ENCODE measurements around the gene KRTAP29-1. TPM values are rescaled to one million over a fixed set of nuclear protein-coding genes. Genes with fewer than 3 reads are reported as not detected.

Gene KRTAP29-1
- total and polyA plus RNA-seq, 2 experiments from 2014 or later, result not detected

DNA sequence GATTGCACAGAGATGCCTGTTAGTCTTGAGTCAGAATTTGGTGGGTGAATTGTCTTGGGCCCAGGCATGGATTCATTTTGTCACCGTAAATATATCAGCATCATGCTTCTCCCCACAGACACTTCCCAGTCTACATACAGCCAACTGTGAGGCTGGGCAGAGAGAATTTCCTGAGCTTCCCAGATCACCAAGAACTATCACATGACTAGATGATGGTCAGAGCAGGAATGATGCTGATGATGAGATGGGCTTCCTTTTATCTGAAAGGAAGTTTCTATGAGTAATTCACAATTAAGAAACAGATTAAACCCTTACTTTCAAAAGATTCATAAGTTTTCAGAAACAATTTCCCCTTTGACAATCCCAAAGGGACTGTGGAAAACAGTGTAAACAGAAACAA is 47.8 kb downstream of the KRTAP29-1 start (continued):
- TF ChIP-seq, protein P1, sequence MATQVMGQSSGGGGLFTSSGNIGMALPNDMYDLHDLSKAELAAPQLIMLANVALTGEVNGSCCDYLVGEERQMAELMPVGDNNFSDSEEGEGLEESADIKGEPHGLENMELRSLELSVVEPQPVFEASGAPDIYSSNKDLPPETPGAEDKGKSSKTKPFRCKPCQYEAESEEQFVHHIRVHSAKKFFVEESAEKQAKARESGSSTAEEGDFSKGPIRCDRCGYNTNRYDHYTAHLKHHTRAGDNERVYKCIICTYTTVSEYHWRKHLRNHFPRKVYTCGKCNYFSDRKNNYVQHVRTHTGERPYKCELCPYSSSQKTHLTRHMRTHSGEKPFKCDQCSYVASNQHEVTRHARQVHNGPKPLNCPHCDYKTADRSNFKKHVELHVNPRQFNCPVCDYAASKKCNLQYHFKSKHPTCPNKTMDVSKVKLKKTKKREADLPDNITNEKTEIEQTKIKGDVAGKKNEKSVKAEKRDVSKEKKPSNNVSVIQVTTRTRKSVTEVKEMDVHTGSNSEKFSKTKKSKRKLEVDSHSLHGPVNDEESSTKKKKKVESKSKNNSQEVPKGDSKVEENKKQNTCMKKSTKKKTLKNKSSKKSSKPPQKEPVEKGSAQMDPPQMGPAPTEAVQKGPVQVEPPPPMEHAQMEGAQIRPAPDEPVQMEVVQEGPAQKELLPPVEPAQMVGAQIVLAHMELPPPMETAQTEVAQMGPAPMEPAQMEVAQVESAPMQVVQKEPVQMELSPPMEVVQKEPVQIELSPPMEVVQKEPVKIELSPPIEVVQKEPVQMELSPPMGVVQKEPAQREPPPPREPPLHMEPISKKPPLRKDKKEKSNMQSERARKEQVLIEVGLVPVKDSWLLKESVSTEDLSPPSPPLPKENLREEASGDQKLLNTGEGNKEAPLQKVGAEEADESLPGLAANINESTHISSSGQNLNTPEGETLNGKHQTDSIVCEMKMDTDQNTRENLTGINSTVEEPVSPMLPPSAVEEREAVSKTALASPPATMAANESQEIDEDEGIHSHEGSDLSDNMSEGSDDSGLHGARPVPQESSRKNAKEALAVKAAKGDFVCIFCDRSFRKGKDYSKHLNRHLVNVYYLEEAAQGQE (IDR thresholded peaks at IDR 0.05; ENCODE audit: unreplicated experiment), result no peak
- no peak for TF ChIP-seq ZNF331 (CRISPR knock-in tag; IDR thresholded peaks at IDR 0.05; ENCODE audit: low read depth)

Small RNAs within 50 kb of the gene (small RNA-seq; reads per million reads assigned to genes)
- gene KRTAP9-10P (ENCODE audit: low replicate concordance), result not detected

Other genes with a start within 250 kb of the KRTAP29-1 start
Only the 30 nearest of the 37 such genes appear.
- gene KRTAP4-16, start 200.6 kb downstream of the KRTAP29-1 start, total RNA-seq (2014; rRNA removed; shearing (Covaris generic)), result not detected in 2 replicates
- not detected in 2 replicates for gene KRTAP4-16, start 200.6 kb downstream of the KRTAP29-1 start, polyA plus RNA-seq (2016; fragmentation: Nextera tagmentation; extraction: Ambion mirVana)
- not detected in 2 replicates for gene KRTAP4-9, start 197.5 kb downstream of the KRTAP29-1 start, total RNA-seq (2014; rRNA removed; shearing (Covaris generic))
- gene KRTAP4-9, start 197.5 kb downstream of the KRTAP29-1 start, polyA plus RNA-seq (2016; fragmentation: Nextera tagmentation; extraction: Ambion mirVana), result not detected in 2 replicates
- not detected in 2 replicates for gene KRTAP4-11, start 184.5 kb downstream of the KRTAP29-1 start, total RNA-seq (2014; rRNA removed; shearing (Covaris generic))
- gene KRTAP4-11, start 184.5 kb downstream of the KRTAP29-1 start, polyA plus RNA-seq (2016; fragmentation: Nextera tagmentation; extraction: Ambion mirVana), result not detected in 2 replicates
- gene KRTAP4-12, start 178.7 kb downstream of the KRTAP29-1 start, total RNA-seq (2014; rRNA removed; shearing (Covaris generic)), result not detected in 2 replicates
- gene KRTAP4-12, start 178.7 kb downstream of the KRTAP29-1 start, polyA plus RNA-seq (2016; fragmentation: Nextera tagmentation; extraction: Ambion mirVana), result not detected in 2 replicates
- gene KRTAP4-6, start 162.3 kb downstream of the KRTAP29-1 start, total RNA-seq (2014; rRNA removed; shearing (Covaris generic)), result not detected in 2 replicates
- not detected in 2 replicates for gene KRTAP4-6, start 162.3 kb downstream of the KRTAP29-1 start, polyA plus RNA-seq (2016; fragmentation: Nextera tagmentation; extraction: Ambion mirVana)
- gene KRTAP4-5, start 153.0 kb downstream of the KRTAP29-1 start, total RNA-seq (2014; rRNA removed; shearing (Covaris generic)), result not detected in 2 replicates
- gene KRTAP4-5, start 153.0 kb downstream of the KRTAP29-1 start, polyA plus RNA-seq (2016; fragmentation: Nextera tagmentation; extraction: Ambion mirVana), result not detected in 2 replicates
- gene KRTAP4-4, start 142.1 kb downstream of the KRTAP29-1 start, total RNA-seq (2014; rRNA removed; shearing (Covaris generic)), result not detected in 2 replicates
- gene KRTAP4-4, start 142.1 kb downstream of the KRTAP29-1 start, polyA plus RNA-seq (2016; fragmentation: Nextera tagmentation; extraction: Ambion mirVana), result not detected in 2 replicates
- not detected in 2 replicates for gene KRTAP4-3, start 134.6 kb downstream of the KRTAP29-1 start, total RNA-seq (2014; rRNA removed; shearing (Covaris generic))
- not detected in 2 replicates for gene KRTAP4-3, start 134.6 kb downstream of the KRTAP29-1 start, polyA plus RNA-seq (2016; fragmentation: Nextera tagmentation; extraction: Ambion mirVana)
- gene KRTAP4-2, start 124.6 kb downstream of the KRTAP29-1 start, total RNA-seq (2014; rRNA removed; shearing (Covaris generic)), result not detected in 2 replicates
- not detected in 2 replicates for gene KRTAP4-2, start 124.6 kb downstream of the KRTAP29-1 start, polyA plus RNA-seq (2016; fragmentation: Nextera tagmentation; extraction: Ambion mirVana)
- gene KRTAP4-1, start 117.9 kb downstream of the KRTAP29-1 start, total RNA-seq (2014; rRNA removed; shearing (Covaris generic)), result not detected in 2 replicates
- not detected in 2 replicates for gene KRTAP4-1, start 117.9 kb downstream of the KRTAP29-1 start, polyA plus RNA-seq (2016; fragmentation: Nextera tagmentation; extraction: Ambion mirVana)
- gene KRTAP9-1, start 113.0 kb downstream of the KRTAP29-1 start, total RNA-seq (2014; rRNA removed; shearing (Covaris generic)), result not detected in 2 replicates
- not detected in 2 replicates for gene KRTAP9-1, start 113.0 kb downstream of the KRTAP29-1 start, polyA plus RNA-seq (2016; fragmentation: Nextera tagmentation; extraction: Ambion mirVana)
- not detected in 2 replicates for gene KRTAP9-2, start 76.2 kb downstream of the KRTAP29-1 start, total RNA-seq (2014; rRNA removed; shearing (Covaris generic))
- not detected in 2 replicates for gene KRTAP9-2, start 76.2 kb downstream of the KRTAP29-1 start, polyA plus RNA-seq (2016; fragmentation: Nextera tagmentation; extraction: Ambion mirVana)
- not detected in 2 replicates for gene KRTAP9-3, start 70.4 kb downstream of the KRTAP29-1 start, total RNA-seq (2014; rRNA removed; shearing (Covaris generic))
- not detected in 2 replicates for gene KRTAP9-3, start 70.4 kb downstream of the KRTAP29-1 start, polyA plus RNA-seq (2016; fragmentation: Nextera tagmentation; extraction: Ambion mirVana)
- gene KRTAP9-8, start 64.9 kb downstream of the KRTAP29-1 start, total RNA-seq (2014; rRNA removed; shearing (Covaris generic)), result not detected in 2 replicates
- gene KRTAP9-8, start 64.9 kb downstream of the KRTAP29-1 start, polyA plus RNA-seq (2016; fragmentation: Nextera tagmentation; extraction: Ambion mirVana), result not detected in 2 replicates
- gene KRTAP9-4, start 53.2 kb downstream of the KRTAP29-1 start, total RNA-seq (2014; rRNA removed; shearing (Covaris generic)), result not detected in 2 replicates
- gene KRTAP9-4, start 53.2 kb downstream of the KRTAP29-1 start, polyA plus RNA-seq (2016; fragmentation: Nextera tagmentation; extraction: Ambion mirVana), result not detected in 2 replicates
- gene KRTAP9-9, start 47.5 kb downstream of the KRTAP29-1 start, total RNA-seq (2014; rRNA removed; shearing (Covaris generic)), result not detected in 2 replicates
- not detected in 2 replicates for gene KRTAP9-9, start 47.5 kb downstream of the KRTAP29-1 start, polyA plus RNA-seq (2016; fragmentation: Nextera tagmentation; extraction: Ambion mirVana)
- gene KRTAP9-6, start 37.5 kb downstream of the KRTAP29-1 start, total RNA-seq (2014; rRNA removed; shearing (Covaris generic)), result not detected in 2 replicates
- not detected in 2 replicates for gene KRTAP9-6, start 37.5 kb downstream of the KRTAP29-1 start, polyA plus RNA-seq (2016; fragmentation: Nextera tagmentation; extraction: Ambion mirVana)
- gene KRTAP9-7, start 27.2 kb downstream of the KRTAP29-1 start, total RNA-seq (2014; rRNA removed; shearing (Covaris generic)), result not detected in 2 replicates
- not detected in 2 replicates for gene KRTAP9-7, start 27.2 kb downstream of the KRTAP29-1 start, polyA plus RNA-seq (2016; fragmentation: Nextera tagmentation; extraction: Ambion mirVana)
- gene KRTAP16-1, start 6.5 kb upstream of the KRTAP29-1 start, total RNA-seq (2014; rRNA removed; shearing (Covaris generic)), result not detected in 2 replicates
- gene KRTAP16-1, start 6.5 kb upstream of the KRTAP29-1 start, polyA plus RNA-seq (2016; fragmentation: Nextera tagmentation; extraction: Ambion mirVana), result not detected in 2 replicates
- not detected in 2 replicates for gene KRTAP17-1, start 12.9 kb upstream of the KRTAP29-1 start, total RNA-seq (2014; rRNA removed; shearing (Covaris generic))
- not detected in 2 replicates for gene KRTAP17-1, start 12.9 kb upstream of the KRTAP29-1 start, polyA plus RNA-seq (2016; fragmentation: Nextera tagmentation; extraction: Ambion mirVana)
- not detected in 2 replicates for gene KRT33A, start 48.0 kb upstream of the KRTAP29-1 start, total RNA-seq (2014; rRNA removed; shearing (Covaris generic))
- gene KRT33A, start 48.0 kb upstream of the KRTAP29-1 start, polyA plus RNA-seq (2016; fragmentation: Nextera tagmentation; extraction: Ambion mirVana), result not detected in 2 replicates
- not detected in 2 replicates for gene KRT33B, start 67.0 kb upstream of the KRTAP29-1 start, total RNA-seq (2014; rRNA removed; shearing (Covaris generic))
- not detected in 2 replicates for gene KRT33B, start 67.0 kb upstream of the KRTAP29-1 start, polyA plus RNA-seq (2016; fragmentation: Nextera tagmentation; extraction: Ambion mirVana)
- not detected in 2 replicates for gene KRT34, start 79.5 kb upstream of the KRTAP29-1 start, total RNA-seq (2014; rRNA removed; shearing (Covaris generic))
- not detected in 2 replicates for gene KRT34, start 79.5 kb upstream of the KRTAP29-1 start, polyA plus RNA-seq (2016; fragmentation: Nextera tagmentation; extraction: Ambion mirVana)
- gene KRT31, start 94.8 kb upstream of the KRTAP29-1 start, total RNA-seq (2014; rRNA removed; shearing (Covaris generic)), result not detected in 2 replicates
- gene KRT31, start 94.8 kb upstream of the KRTAP29-1 start, polyA plus RNA-seq (2016; fragmentation: Nextera tagmentation; extraction: Ambion mirVana), result not detected in 2 replicates
- gene KRT37, start 121.7 kb upstream of the KRTAP29-1 start, total RNA-seq (2014; rRNA removed; shearing (Covaris generic)), result not detected in 2 replicates
- gene KRT37, start 121.7 kb upstream of the KRTAP29-1 start, polyA plus RNA-seq (2016; fragmentation: Nextera tagmentation; extraction: Ambion mirVana), result not detected in 2 replicates
- not detected in 2 replicates for gene KRT38, start 138.1 kb upstream of the KRTAP29-1 start, total RNA-seq (2014; rRNA removed; shearing (Covaris generic))
- gene KRT38, start 138.1 kb upstream of the KRTAP29-1 start, polyA plus RNA-seq (2016; fragmentation: Nextera tagmentation; extraction: Ambion mirVana), result not detected in 2 replicates
- not detected in 2 replicates for gene KRT32, start 164.5 kb upstream of the KRTAP29-1 start, total RNA-seq (2014; rRNA removed; shearing (Covaris generic))
- gene KRT32, start 164.5 kb upstream of the KRTAP29-1 start, polyA plus RNA-seq (2016; fragmentation: Nextera tagmentation; extraction: Ambion mirVana), result not detected in 2 replicates
- not detected in 2 replicates for gene KRT35, start 178.3 kb upstream of the KRTAP29-1 start, total RNA-seq (2014; rRNA removed; shearing (Covaris generic))
- gene KRT35, start 178.3 kb upstream of the KRTAP29-1 start, polyA plus RNA-seq (2016; fragmentation: Nextera tagmentation; extraction: Ambion mirVana), result not detected in 2 replicates
- gene KRT36, start 187.1 kb upstream of the KRTAP29-1 start, total RNA-seq (2014; rRNA removed; shearing (Covaris generic)), result not detected in 2 replicates
- gene KRT36, start 187.1 kb upstream of the KRTAP29-1 start, polyA plus RNA-seq (2016; fragmentation: Nextera tagmentation; extraction: Ambion mirVana), result not detected in 2 replicates
- gene KRT13, start 202.8 kb upstream of the KRTAP29-1 start, total RNA-seq (2014; rRNA removed; shearing (Covaris generic)), result not detected in 2 replicates
- gene KRT13, start 202.8 kb upstream of the KRTAP29-1 start, polyA plus RNA-seq (2016; fragmentation: Nextera tagmentation; extraction: Ambion mirVana), result not detected in 2 replicates